Measurements from ENCODE around the gene AKAP8L. TPM values are rescaled to one million over a fixed set of nuclear protein-coding genes. Genes with fewer than 3 reads are reported as not detected.

Gene AKAP8L
- total and polyA plus RNA-seq, 10 of the 15 experiments (the other 5 are each of a cell fraction or from before 2014, with no cell fraction given), result 0.66 to 64.3 (median 40.0) TPM

DNA sequence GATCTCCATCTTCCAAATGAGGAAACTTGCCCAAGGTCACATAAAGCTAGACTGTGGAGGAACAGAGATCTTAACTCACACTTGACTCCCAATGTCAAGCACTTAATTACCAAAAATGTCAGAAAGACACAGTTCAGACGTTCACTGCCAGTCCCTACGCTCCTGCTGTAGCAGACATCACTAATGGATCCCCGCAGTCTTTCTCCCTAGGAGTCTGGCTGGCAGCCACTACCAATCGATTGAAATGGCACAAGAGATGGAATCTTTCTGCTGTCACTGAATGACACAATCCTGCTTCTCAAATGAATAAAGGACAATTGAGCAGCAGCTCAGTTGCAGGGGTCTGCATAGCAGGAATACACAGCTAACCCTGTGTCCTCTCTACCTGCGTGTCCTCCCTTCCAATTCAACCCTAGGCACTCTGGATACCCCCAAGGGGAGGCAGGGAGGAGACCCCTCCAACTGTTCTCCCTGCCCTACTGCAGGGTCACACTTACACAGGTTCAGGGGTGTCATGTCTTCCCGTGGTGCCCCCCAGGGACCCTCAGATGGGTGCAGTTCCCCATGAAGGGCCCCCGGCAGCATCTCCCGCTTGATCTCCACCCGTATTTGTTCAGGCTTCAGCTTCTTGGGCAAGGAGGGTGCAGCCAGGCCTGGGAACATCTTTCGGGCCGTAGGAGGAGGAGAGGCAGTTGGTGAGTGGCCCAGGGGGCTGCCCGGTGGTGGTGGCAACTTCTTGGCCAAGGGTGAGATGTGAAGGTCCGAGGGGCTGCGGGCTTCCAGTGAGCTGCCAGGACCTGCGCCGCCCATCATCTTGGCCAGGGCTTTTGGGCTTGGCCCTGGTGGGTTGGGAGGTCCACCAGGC, 7.9 kb upstream of the AKAP8L start:
- Histone ChIP-seq H2AFZ (ENCODE audit: control insufficient read depth, low read depth, low read length) (no peak overlapping the region), H3K9me3 (replicated peaks; ENCODE audit: control insufficient read depth, insufficient read depth, low read length) (no peaks in the 10 kb centered on the region; the same call in 2 of the 3 replicates), H3K4me2 (ENCODE audit: control insufficient read depth, insufficient read depth) (no peak overlapping the region), H3K27me3 (replicated peaks in 1 of 2; ENCODE audit: control insufficient read depth in 2 of 2, insufficient read depth in 2 of 2, low read length in 1 of 2) (no peaks in the 10 kb centered on the region), H3K79me2 (ENCODE audit: control insufficient read depth, insufficient read depth, low read length) (peaks cover 22% of the 10 kb centered on the region), H3K4me1 (ENCODE audit: control insufficient read depth, insufficient read depth, low read length) (peaks cover 10% of the 10 kb centered on the region), H3K4me3 (no peak overlapping the region), H4K20me1 (ENCODE audit: control insufficient read depth, insufficient read depth) (no peaks in the 10 kb centered on the region), H3K9ac (ENCODE audit: control insufficient read depth, insufficient read depth, low read length) (no peak overlapping the region), H3K27ac (ENCODE audit: control insufficient read depth, insufficient read depth) (no peak overlapping the region), H3K36me3 (ENCODE audit: control insufficient read depth in 2 of 2, insufficient read depth in 2 of 2, low read length in 1 of 2) (peaks cover 14 to 46% of the 10 kb centered on the region in 2 experiments)
- ChIA-PET SMC1A (ENCODE audit: uncharacterized antibody, unreplicated experiment) (no interaction called here), RAD21 (ENCODE audit: unreplicated experiment) (no interaction called here), CTCF (no interaction called here), POLR2A (interaction anchor here (0.6 kb wide), 1 partner anchor 40 kb away, joined by 3 read pairs; no protein-coding TSS in a partner anchor)
- no peak for DNase-seq (ENCODE audit: low read depth, low spot score)
- 94% methylated on average over 16 of the region's 16 CpGs for WGBS (ENCODE audit: insufficient coverage, insufficient replicate concordance, low lambda C conversion rate, missing lambda C conversion rate)
- intact Hi-C loops (cut with micrococcal nuclease; ENCODE audit: unreplicated experiment) (no loop called here), in situ Hi-C loops (cut with MboI) (loop anchor here (5.0 kb wide), 1 partner anchor 131 kb away; no protein-coding TSS in a partner anchor)
- TSS peak; percentile 8 for BruUV-seq (replicated peaks)
- ATAC-seq, result peak; percentile 22; the same call in 1 of the 3 replicates
- no peak for FAIRE-seq
- TF ChIP-seq, protein P1, sequence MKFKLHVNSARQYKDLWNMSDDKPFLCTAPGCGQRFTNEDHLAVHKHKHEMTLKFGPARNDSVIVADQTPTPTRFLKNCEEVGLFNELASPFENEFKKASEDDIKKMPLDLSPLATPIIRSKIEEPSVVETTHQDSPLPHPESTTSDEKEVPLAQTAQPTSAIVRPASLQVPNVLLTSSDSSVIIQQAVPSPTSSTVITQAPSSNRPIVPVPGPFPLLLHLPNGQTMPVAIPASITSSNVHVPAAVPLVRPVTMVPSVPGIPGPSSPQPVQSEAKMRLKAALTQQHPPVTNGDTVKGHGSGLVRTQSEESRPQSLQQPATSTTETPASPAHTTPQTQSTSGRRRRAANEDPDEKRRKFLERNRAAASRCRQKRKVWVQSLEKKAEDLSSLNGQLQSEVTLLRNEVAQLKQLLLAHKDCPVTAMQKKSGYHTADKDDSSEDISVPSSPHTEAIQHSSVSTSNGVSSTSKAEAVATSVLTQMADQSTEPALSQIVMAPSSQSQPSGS (IDR thresholded peaks at IDR 0.05; ENCODE audit: low read length), result no peak
- TF ChIP-seq ZNF384 (IDR thresholded peaks at IDR 0.05; ENCODE audit: borderline replicate concordance, low read depth, low read length) (no peak), NFYB (IDR thresholded peaks at IDR 0.05; ENCODE audit: insufficient read depth, low read depth, low read length) (no peak), NFXL1 (IDR thresholded peaks at IDR 0.05; ENCODE audit: borderline replicate concordance) (no peak), GATAD2B (conservative IDR thresholded peaks at IDR 0.05; ENCODE audit: low read depth) (no peak), ZZZ3 (IDR thresholded peaks at IDR 0.05; ENCODE audit: control insufficient read depth, insufficient read length, low read depth) (no peak), YY1 (IDR thresholded peaks at IDR 0.05; ENCODE audit: low read depth, low read length) (peak; percentile 20; the same call in 1 of the 2 replicates), SMARCA5 (IDR thresholded peaks at IDR 0.05) (no peak), POLR2A (IDR thresholded peaks at IDR 0.05; ENCODE audit: low read depth, low read length) (peak; percentile 9; the same call in 1 of the 2 replicates), KDM1A (IDR thresholded peaks at IDR 0.05; ENCODE audit: borderline replicate concordance) (no peak), TAF1 (IDR thresholded peaks at IDR 0.05; ENCODE audit: borderline replicate concordance, low read depth, low read length) (no peak), TBL1XR1 (IDR thresholded peaks at IDR 0.05; ENCODE audit: low read depth, low read length) (no peak)
- TF ChIP-seq, protein P2, sequence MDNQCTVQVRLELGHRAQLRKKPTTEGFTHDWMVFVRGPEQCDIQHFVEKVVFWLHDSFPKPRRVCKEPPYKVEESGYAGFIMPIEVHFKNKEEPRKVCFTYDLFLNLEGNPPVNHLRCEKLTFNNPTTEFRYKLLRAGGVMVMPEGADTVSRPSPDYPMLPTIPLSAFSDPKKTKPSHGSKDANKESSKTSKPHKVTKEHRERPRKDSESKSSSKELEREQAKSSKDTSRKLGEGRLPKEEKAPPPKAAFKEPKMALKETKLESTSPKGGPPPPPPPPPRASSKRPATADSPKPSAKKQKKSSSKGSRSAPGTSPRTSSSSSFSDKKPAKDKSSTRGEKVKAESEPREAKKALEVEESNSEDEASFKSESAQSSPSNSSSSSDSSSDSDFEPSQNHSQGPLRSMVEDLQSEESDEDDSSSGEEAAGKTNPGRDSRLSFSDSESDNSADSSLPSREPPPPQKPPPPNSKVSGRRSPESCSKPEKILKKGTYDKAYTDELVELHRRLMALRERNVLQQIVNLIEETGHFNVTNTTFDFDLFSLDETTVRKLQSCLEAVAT (IDR thresholded peaks at IDR 0.05), result peak; percentile 92
- TF ChIP-seq, protein P3, sequence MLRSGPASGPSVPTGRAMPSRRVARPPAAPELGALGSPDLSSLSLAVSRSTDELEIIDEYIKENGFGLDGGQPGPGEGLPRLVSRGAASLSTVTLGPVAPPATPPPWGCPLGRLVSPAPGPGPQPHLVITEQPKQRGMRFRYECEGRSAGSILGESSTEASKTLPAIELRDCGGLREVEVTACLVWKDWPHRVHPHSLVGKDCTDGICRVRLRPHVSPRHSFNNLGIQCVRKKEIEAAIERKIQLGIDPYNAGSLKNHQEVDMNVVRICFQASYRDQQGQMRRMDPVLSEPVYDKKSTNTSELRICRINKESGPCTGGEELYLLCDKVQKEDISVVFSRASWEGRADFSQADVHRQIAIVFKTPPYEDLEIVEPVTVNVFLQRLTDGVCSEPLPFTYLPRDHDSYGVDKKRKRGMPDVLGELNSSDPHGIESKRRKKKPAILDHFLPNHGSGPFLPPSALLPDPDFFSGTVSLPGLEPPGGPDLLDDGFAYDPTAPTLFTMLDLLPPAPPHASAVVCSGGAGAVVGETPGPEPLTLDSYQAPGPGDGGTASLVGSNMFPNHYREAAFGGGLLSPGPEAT (IDR thresholded peaks at IDR 0.05; ENCODE audit: low read depth), result no peak
- TF ChIP-seq, protein P4, sequence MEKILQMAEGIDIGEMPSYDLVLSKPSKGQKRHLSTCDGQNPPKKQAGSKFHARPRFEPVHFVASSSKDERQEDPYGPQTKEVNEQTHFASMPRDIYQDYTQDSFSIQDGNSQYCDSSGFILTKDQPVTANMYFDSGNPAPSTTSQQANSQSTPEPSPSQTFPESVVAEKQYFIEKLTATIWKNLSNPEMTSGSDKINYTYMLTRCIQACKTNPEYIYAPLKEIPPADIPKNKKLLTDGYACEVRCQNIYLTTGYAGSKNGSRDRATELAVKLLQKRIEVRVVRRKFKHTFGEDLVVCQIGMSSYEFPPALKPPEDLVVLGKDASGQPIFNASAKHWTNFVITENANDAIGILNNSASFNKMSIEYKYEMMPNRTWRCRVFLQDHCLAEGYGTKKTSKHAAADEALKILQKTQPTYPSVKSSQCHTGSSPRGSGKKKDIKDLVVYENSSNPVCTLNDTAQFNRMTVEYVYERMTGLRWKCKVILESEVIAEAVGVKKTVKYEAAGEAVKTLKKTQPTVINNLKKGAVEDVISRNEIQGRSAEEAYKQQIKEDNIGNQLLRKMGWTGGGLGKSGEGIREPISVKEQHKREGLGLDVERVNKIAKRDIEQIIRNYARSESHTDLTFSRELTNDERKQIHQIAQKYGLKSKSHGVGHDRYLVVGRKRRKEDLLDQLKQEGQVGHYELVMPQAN (conservative IDR thresholded peaks at IDR 0.05), result no peak
